Neuronal stem cell (in vitro differentiated cells): ENCODE data around the gene SUPT3H.

ENCODE experiments used
- DNase-seq: peaks from one replicate; pipeline ENCODE4 v3.0.0-alpha.2; 2013; ENCODE audit warnings: low spot score
- H2AFZ ChIP-seq: one replicate; pipeline ENCODE4 v1.6.1; 2013; ENCODE audit warnings: mild to moderate bottlenecking, low read length, inconsistent platforms
- H2AK5ac ChIP-seq: 2 replicates; pipeline ENCODE4 v1.6.1; 2013; ENCODE audit warnings: low read depth, mild to moderate bottlenecking, inconsistent platforms, low read length, moderate library complexity, mixed read lengths
- H2BK120ac ChIP-seq: 2 replicates; pipeline ENCODE4 v1.6.1; 2013; ENCODE audit warnings: low read depth, mild to moderate bottlenecking, inconsistent platforms, low read length, moderate library complexity, mixed read lengths
- H2BK12ac ChIP-seq: one replicate; pipeline ENCODE4 v1.6.1; 2013; ENCODE audit warnings: low read length, inconsistent platforms
- H2BK15ac ChIP-seq: 2 replicates; pipeline ENCODE4 v1.6.1; 2013; ENCODE audit warnings: mild to moderate bottlenecking, low read length, inconsistent platforms, mixed read lengths
- H2BK5ac ChIP-seq: one replicate; pipeline ENCODE4 v1.6.1; 2013; ENCODE audit warnings: inconsistent platforms, mild to moderate bottlenecking, low read length, moderate library complexity
- H3K14ac ChIP-seq: one replicate; pipeline ENCODE4 v1.6.1; 2013; ENCODE audit warnings: low read length, inconsistent platforms
- H3K18ac ChIP-seq: 2 replicates; pipeline ENCODE4 v1.6.1; 2013; ENCODE audit warnings: low read length, inconsistent platforms
- H3K23ac ChIP-seq: 2 replicates; pipeline ENCODE4 v1.6.1; 2013; ENCODE audit warnings: low read depth, mild to moderate bottlenecking, mixed read lengths, low read length, inconsistent platforms; ENCODE audit not compliant: poor library complexity
- H3K27ac ChIP-seq: replicated peaks from 3 replicates; pipeline ENCODE4 v1.5.1; 2013; ENCODE audit warnings: low read length, inconsistent platforms
- H3K27me3 ChIP-seq, 3 experiments: 2 replicates each; pipeline ENCODE4 v1.6.1; 2013; ENCODE audit warnings: low read length in 3 of 3, mild to moderate bottlenecking in 2 of 3, inconsistent platforms in 1 of 3, low read depth in 1 of 3, mixed read lengths in 1 of 3, moderate library complexity in 1 of 3; ENCODE audit not compliant: control insufficient read depth in 3 of 3, insufficient read depth in 3 of 3
- H3K36me3 ChIP-seq, 2 donors: replicated peaks in 1 of 2; 2 replicates each; pipeline ENCODE4 v1.6.1; 2013; ENCODE audit warnings: low read length in 2 of 2; ENCODE audit not compliant: control insufficient read depth in 2 of 2, insufficient read depth in 2 of 2
- H3K4ac ChIP-seq: 2 replicates; pipeline ENCODE4 v1.6.1; 2013; ENCODE audit warnings: inconsistent platforms, mild to moderate bottlenecking, low read length, moderate library complexity
- H3K4me1 ChIP-seq, 2 donors: 1 replicate in 1 of 2; 2 replicates in 1 of 2; pipeline ENCODE4 v1.6.1; 2013; ENCODE audit warnings: low read length in 2 of 2, low read depth in 1 of 2; ENCODE audit not compliant: control insufficient read depth in 2 of 2, insufficient read depth in 1 of 2
- H3K4me2 ChIP-seq: one replicate; pipeline ENCODE4 v1.6.1; 2013; ENCODE audit warnings: mild to moderate bottlenecking, low read length, inconsistent platforms; ENCODE audit not compliant: insufficient read depth, poor library complexity, severe bottlenecking
- H3K4me3 ChIP-seq, 2 donors: 2 replicates each; pipeline ENCODE4 v1.5.1; 2013; ENCODE audit warnings: low read length in 2 of 2, mild to moderate bottlenecking in 2 of 2, inconsistent platforms in 1 of 2, moderate library complexity in 1 of 2
- H3K79me1 ChIP-seq: one replicate; pipeline ENCODE4 v1.6.1; 2013; ENCODE audit warnings: low read depth, mild to moderate bottlenecking, inconsistent platforms, low read length, moderate library complexity
- H3K9ac ChIP-seq: one replicate; pipeline ENCODE4 v1.6.1; 2013; ENCODE audit warnings: mild to moderate bottlenecking, low read depth, low read length, inconsistent platforms; ENCODE audit not compliant: poor library complexity
- H3K9me3 ChIP-seq, 2 donors: replicated peaks in 1 of 2; 2 replicates each; pipeline versions ENCODE3 to v1.6.1; 2013; ENCODE audit warnings: low read length in 2 of 2, mild to moderate bottlenecking in 2 of 2, inconsistent platforms in 1 of 2, low read depth in 1 of 2, mixed read lengths in 1 of 2, moderate library complexity in 1 of 2; ENCODE audit not compliant: control insufficient read depth in 2 of 2, insufficient read depth in 1 of 2
- H4K8ac ChIP-seq: one replicate; pipeline ENCODE4 v1.6.1; 2013; ENCODE audit warnings: low read depth, mild to moderate bottlenecking, inconsistent platforms, low read length, moderate library complexity
- H4K91ac ChIP-seq: one replicate; pipeline ENCODE4 v1.6.1; 2013; ENCODE audit warnings: low read length, low read depth, mild to moderate bottlenecking, inconsistent platforms; ENCODE audit not compliant: poor library complexity
- WGBS, 2 donors: extraction: QIAGEN DNeasy Blood & Tissue Kit; methylation state at CpG; one replicate each; pipeline ENCODE4 v1.1.7; 2013; ENCODE audit warnings: missing lambda C conversion rate in 2 of 2, mixed read lengths in 1 of 2; ENCODE audit not compliant: insufficient read length in 2 of 2, insufficient replicate concordance in 1 of 2; ENCODE audit errors: extremely low coverage in 2 of 2; 5-methylcytosine and 5-hydroxymethylcytosine counted together

SUPT3H gene

GRCh38 chr6:44949596-44950201, 428.0 kb downstream of the SUPT3H start:
- Histone ChIP-seq H4K91ac (no peak overlapping the region), H2BK120ac (no peak overlapping the region), H4K8ac (no peak overlapping the region), H3K9me3 (peaks cover 2 to 44% of the 10 kb centered on the region in 2 donors), H2BK12ac (no peak overlapping the region), H3K79me1 (no peaks in the 10 kb centered on the region), H3K4ac (no peak overlapping the region), H3K4me2 (no peak overlapping the region), H3K14ac (no peak overlapping the region), H3K9ac (no peak overlapping the region), H3K36me3 (no peaks in the 10 kb centered on the region), H3K23ac (no peak overlapping the region), H2AK5ac (no peak overlapping the region), H3K27me3 (no peaks in the 10 kb centered on the region), H3K4me3 (no peak overlapping the region), H2BK15ac (no peak overlapping the region), H2AFZ (no peak overlapping the region), H3K27ac (no peak overlapping the region), H3K18ac (no peak overlapping the region), H2BK5ac (no peak overlapping the region), H3K4me1 (peaks cover 0 to 5% of the 10 kb centered on the region in 2 donors)
- DNase-seq = no peak

- Histone ChIP-seq H2BK15ac (no peak overlapping the region), H3K27me3 (no peaks in the 10 kb centered on the region), H3K14ac (no peak overlapping the region), H3K36me3 (no peaks in the 10 kb centered on the region), H3K9me3 (peaks cover 2 to 53% of the 10 kb centered on the region in 2 donors), H2BK120ac (no peak overlapping the region), H3K9ac (no peak overlapping the region), H3K4me2 (no peak overlapping the region), H3K79me1 (no peaks in the 10 kb centered on the region), H3K18ac (no peak overlapping the region), H3K4ac (no peak overlapping the region), H3K23ac (no peak overlapping the region), H4K91ac (no peak overlapping the region), H2AFZ (no peak overlapping the region), H3K4me3 (no peak overlapping the region), H2AK5ac (no peak overlapping the region), H4K8ac (no peak overlapping the region), H2BK12ac (no peak overlapping the region), H3K27ac (no peak overlapping the region), H3K4me1 (no peaks in the 10 kb centered on the region), H2BK5ac (no peak overlapping the region)
- no peak for DNase-seq
- WGBS, 2 donors = no CpG with 5 or more reads among the region's 3 CpGs
These were observed 434.2 kb downstream of the SUPT3H start for GRCh38 chr6:44943541-44943940.

GRCh38 chr6:44942798-44943197, 434.9 kb downstream of the SUPT3H start:
- no CpG with 5 or more reads among the region's 1 CpG for WGBS, 2 donors

GRCh38 chr6:44942201-44942600, 435.5 kb downstream of the SUPT3H start:
- H2BK15ac ChIP-seq = no peak overlapping the region
- no peak for DNase-seq
- no peaks in the 10 kb centered on the region for H3K36me3 ChIP-seq
- no CpG with 5 or more reads among the region's 6 CpGs for WGBS, 2 donors
- no peak overlapping the region for H3K4ac ChIP-seq
- no peak overlapping the region for H3K14ac ChIP-seq
- no peak overlapping the region for H4K91ac ChIP-seq
- no peak overlapping the region for H3K4me3 ChIP-seq
- H3K23ac ChIP-seq = no peak overlapping the region
- H2AK5ac ChIP-seq = no peak overlapping the region
- H3K79me1 ChIP-seq = no peaks in the 10 kb centered on the region
- H3K9ac ChIP-seq = no peak overlapping the region
- no peak overlapping the region for H2BK12ac ChIP-seq
- no peak overlapping the region for H4K8ac ChIP-seq
- H3K9me3 ChIP-seq = peaks cover 2 to 53% of the 10 kb centered on the region in 2 donors
- no peak overlapping the region for H2BK120ac ChIP-seq
- no peak overlapping the region for H3K18ac ChIP-seq
- no peak overlapping the region for H3K4me2 ChIP-seq
- H2BK5ac ChIP-seq = no peak overlapping the region
- no peaks in the 10 kb centered on the region for H3K27me3 ChIP-seq
- no peak overlapping the region for H2AFZ ChIP-seq
- no peaks in the 10 kb centered on the region for H3K4me1 ChIP-seq
- no peak overlapping the region for H3K27ac ChIP-seq

More at GRCh38 chr6:44942798-44943197, 434.9 kb downstream of the SUPT3H start:
- H3K18ac ChIP-seq = no peak overlapping the region
- H2AFZ ChIP-seq = no peak overlapping the region
- no peak overlapping the region for H3K4ac ChIP-seq
- H2BK15ac ChIP-seq = no peak overlapping the region
- H3K79me1 ChIP-seq = no peaks in the 10 kb centered on the region
- no peak overlapping the region for H2AK5ac ChIP-seq
- no peak overlapping the region for H2BK120ac ChIP-seq
- H2BK5ac ChIP-seq = no peak overlapping the region
- no peak overlapping the region for H2BK12ac ChIP-seq
- no peak overlapping the region for H3K4me3 ChIP-seq
- H3K14ac ChIP-seq = no peak overlapping the region
- no peak overlapping the region for H4K8ac ChIP-seq
- H3K4me1 ChIP-seq = no peaks in the 10 kb centered on the region
- no peak overlapping the region for H3K4me2 ChIP-seq
- no peak overlapping the region for H4K91ac ChIP-seq
- H3K9ac ChIP-seq = no peak overlapping the region
- H3K27ac ChIP-seq = no peak overlapping the region
- no peak for DNase-seq
- no peaks in the 10 kb centered on the region for H3K27me3 ChIP-seq
- no peaks in the 10 kb centered on the region for H3K36me3 ChIP-seq
- H3K9me3 ChIP-seq = peaks cover 2 to 53% of the 10 kb centered on the region in 2 donors
- no peak overlapping the region for H3K23ac ChIP-seq
